Uterine smooth muscle cell (primary cell): Measurements from ENCODE around the gene SLFN5. TPM values are rescaled to one million over a fixed set of nuclear protein-coding genes. Genes with fewer than 3 reads are reported as not detected.

Experiments
- total RNA-seq: library from RNA; depleted of rRNA; stranded (reverse); fragments of >200 nt; gene quantifications from 2 replicates; pipeline ENCODE4 v1.2.3, GENCODE V29; 2014

Gene SLFN5
- total RNA-seq, result 139 and 188 TPM in 2 replicates

DNA sequence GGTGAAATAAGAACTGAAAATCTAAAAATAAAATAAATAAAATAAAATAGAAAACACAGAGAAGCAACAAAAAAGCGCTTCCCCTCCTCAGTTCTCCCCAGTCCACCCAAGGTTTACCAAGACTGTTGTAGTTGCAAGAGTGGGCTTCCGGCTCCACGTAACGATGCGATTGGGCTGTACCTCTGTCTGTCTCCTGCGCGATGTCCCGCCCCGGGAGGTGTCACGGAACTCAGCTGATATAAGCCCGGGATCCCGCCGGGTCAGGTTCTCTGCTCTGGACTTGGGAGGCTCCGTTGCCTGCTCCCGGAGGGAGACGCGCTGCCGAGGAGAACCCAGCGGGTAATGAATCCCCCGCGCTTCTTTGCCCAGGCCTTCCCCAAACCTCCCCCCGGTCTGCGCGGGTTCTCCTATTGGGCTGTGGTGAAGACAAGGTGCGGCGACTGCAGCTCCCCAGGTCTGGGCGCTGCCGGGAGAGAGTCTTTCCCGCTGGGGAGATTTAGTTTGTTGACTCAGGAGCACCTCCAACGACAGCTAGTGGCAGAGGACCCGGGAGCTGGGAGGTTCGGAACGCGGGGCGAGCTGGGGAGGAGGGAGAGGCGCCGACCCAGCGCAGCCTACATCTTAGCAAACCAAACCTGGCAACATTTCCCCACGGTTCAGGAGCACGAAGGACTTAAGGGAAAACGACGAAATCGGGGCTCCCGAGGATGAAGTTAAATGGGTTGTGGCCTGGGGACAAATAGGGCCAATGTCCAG is at the start of gene SLFN5:
SLFN5 (plus strand) TSS at position 268 of the 756 bp plus-strand sequence. CDS start 15,619 bp downstream, outside the sequence.

DNA sequence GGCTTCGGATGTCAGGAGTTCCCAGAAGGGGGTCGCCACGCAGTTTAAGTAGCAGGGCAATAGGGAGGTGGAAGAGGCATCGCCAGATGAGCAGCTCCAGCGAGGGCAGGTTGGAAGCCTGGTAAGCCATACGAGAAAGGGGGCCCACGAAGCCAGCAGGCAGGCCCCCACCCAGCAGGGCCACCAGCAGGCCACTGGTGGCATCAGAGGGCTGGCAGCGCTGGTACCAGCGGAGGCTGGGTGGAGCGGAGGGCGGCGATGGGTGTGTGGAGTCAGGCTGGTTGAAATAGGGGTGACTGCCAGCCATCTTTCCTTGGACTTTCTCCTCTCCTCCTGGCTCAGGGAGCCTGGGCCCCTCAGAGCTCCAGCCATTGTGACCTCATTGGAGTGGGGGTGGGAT is 48.9 kb upstream of the SLFN5 start, which contains the start of gene SLC35G3:
SLC35G3 (minus strand) TSS at position 393 of the 400 bp plus-strand sequence; CDS start at position 307, 86 bp downstream.

Other genes with a start within 250 kb of the SLFN5 start
- gene RFFL, start 179.4 kb upstream of the SLFN5 start, total RNA-seq, result 12.2 and 24.2 TPM in 2 replicates
- gene RAD51D, start 123.2 kb upstream of the SLFN5 start, total RNA-seq, result 9.9 and 11.6 TPM in 2 replicates
- gene FNDC8, start 121.5 kb upstream of the SLFN5 start, total RNA-seq, result not detected in 2 replicates
- 25.1 and 30.8 TPM in 2 replicates for gene NLE1, start 100.8 kb upstream of the SLFN5 start, total RNA-seq
- not detected in 2 replicates for gene UNC45B, start 95.3 kb upstream of the SLFN5 start, total RNA-seq
- not detected in 2 replicates for gene SLC35G3, start 48.7 kb upstream of the SLFN5 start, total RNA-seq
- 141 and 147 TPM in 2 replicates for gene SLFN11, start 130.5 kb downstream of the SLFN5 start, total RNA-seq
- 18.7 and 20.3 TPM in 2 replicates for gene SLFN12, start 189.4 kb downstream of the SLFN5 start, total RNA-seq
- gene SLFN13, start 205.7 kb downstream of the SLFN5 start, total RNA-seq, result 4.3 and 5.0 TPM in 2 replicates